HL-60/S4 treated with phorbol 12-myristate 13-acetate at 8.2 ng/mL for 4 days and 3 days (cell line): ENCODE measurements around the gene FGF5.
"Not testable (repeated sequence)": the region's sequence is repeated elsewhere in the genome, so short reads cannot be mapped to it uniquely, and the experiment has no call there.

ENCODE experiments used
- in situ Hi-C: fragments of 300-500 bp; cut with MboI; formaldehyde crosslinking; loops from 2 replicates; pipeline ENCODE4 v1.15.0; 2022; ENCODE audit warnings: low sequenced_read_pairs

Gene FGF5

DNA sequence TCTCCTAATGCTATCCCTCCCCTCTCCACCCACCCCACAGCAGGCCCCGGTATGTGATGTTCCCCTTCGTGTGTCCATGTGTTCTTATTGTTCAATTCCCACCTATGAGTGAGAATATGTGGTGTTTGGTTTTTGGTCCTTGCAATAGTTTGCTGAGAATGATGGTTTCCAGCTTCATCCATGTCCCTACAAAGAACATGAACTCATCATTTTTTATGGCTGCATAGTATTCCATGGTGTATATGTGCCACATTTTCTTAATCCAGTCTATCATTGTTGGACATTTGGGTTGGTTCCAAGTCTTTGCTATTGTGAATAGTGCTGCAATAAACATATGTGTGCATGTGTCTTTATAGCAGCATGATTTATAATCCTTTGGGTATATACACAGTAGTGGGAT lies 24.2 kb downstream of the FGF5 start:
- in situ Hi-C loops = not testable (repeated sequence)

DNA sequence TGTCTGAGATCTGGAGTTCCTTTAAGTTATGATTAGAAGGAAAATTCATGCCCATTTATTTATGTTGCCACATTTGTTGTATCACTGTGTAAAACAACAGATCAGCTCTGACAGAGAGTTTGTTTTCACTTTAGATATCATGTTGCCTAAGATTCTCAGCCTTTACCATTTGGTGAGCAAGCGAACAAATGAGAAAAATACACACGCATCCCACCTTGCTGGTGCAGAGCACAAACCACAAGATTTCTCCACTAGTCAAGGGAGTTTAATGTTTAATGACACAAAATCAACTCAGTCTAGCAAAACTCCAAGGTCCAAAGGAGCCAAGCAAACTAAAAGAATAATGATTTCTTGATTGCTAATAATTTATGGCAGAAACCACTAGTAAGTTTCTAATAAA lies 27.7 kb downstream of the FGF5 start:
- in situ Hi-C loops = no loop called here

DNA sequence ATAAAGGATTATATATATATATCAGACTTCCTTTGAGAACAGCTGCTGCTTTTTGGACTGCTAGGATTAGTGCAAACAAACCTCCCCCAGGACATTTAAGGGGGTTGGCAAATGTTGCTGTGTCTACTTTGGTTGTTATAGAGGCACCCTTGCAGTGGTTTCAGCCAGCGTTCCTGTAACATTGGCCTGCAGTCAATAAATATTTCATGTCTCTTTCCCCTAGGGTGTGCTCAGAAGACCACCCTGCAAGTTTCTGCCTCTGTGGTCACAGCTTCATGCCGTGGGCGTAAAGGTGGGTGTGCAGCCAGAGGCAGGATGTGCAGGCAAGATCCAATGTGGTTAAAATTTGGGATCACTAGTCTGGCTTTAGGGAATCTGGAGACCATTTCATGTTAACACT lies 28.9 kb downstream of the FGF5 start:
- in situ Hi-C loops = no loop called here

DNA sequence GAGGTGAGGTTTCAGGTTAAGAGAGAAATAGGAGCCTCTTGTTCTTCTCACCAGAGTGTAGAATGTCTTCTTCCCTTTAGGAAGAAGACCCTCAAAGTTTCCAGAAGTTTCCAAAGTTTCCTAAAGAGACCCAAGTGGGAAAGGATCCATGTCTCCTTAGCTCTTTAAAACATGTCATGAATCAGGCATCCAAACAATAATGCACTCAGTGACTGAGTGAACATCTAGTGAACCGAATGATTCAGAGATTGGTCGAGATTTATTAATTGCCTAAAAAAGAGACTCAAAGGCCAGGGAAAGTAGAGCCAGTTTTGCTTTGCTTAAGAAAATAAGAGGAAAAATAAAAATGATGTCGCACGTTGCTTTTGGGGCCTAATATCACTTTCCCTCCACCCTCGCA lies 29.4 kb downstream of the FGF5 start:
- in situ Hi-C loops = no loop called here

DNA sequence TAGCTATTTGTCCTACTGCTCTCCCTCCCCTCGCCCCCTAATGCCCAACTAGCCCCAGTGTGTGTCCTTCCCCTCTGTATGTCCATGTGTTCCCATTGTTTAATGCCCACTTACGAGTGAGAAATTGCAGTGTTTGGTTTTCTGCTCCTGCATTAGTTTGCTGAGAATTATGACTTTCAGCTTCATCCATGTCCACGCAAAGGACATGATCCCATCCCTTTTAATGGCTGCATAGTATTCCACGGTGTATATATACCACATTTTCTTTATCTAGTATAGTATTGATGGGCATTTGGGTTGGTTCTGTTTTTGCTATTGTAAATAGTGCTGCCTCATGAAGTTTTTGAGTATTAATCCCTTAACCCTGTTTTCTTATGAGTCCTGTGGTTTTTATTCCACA lies 35.4 kb downstream of the FGF5 start:
- in situ Hi-C loops = no loop called here

DNA sequence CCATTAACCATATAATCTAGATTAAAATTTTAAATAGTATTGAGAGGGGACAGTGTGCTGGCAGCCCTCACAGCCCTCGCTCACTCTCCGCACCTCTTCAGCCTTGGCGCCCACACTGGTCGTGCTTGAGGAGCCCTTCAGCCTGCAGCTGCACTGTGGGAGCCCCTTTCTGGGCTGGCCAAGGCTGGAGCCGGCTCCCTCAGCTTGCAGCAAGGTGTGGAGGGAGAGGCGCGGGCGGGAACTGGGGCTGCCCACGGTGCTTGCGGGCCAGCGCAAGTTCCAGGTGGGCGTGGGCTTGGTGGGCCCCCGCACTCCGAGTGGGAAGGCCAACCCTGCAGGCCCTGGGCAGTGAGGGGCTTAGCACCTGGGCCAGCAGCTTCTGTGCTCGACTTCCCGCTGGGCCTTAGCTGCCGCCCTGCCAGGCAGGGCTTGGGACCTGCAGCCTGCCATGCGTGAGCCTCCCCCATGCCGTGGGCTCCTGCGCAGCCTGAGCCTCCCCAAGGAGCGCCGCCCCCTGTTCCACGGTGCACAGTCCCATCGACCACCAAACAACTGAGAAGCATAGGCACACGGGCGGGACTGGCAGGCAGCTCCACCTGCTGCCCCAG lies 36.3 kb downstream of the FGF5 start:
- in situ Hi-C loops = no loop called here

DNA sequence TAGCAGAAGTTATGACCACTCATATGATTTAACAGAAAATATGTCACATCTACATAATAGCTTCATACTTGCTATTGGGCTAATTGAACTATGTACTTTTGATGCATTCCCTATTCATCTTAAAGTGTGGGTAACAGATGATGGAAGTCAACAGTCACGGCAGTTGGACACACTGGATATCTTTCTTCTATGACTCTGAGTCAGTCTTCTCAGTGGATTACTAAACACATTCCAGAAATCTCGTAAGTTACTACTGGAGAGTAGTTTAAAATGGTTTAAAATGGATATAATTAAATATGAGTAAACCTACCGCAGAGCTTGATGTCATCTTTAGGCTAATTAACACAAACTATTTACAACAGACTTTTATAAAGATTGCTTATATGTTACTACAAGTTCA lies 39.0 kb downstream of the FGF5 start:
- in situ Hi-C loops = no loop called here

DNA sequence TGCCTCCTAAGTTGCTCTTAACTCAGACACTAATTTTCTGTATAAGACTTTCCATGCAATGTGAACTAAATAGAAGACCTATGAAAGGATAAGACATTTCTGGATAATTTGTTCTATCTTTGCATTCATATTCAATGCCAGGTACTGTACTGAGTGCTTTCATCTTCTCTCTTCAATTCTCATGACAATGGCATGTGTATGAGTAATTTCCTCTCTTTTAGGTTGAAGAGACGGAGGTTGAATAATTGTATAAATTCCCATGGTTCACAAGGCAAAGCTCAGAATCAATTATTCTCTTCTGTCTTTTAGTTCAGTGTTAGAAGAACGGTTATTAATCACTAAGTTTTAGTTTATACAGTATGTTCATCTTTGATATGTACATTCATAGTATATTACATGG lies 39.8 kb downstream of the FGF5 start:
- in situ Hi-C loops = no loop called here

DNA sequence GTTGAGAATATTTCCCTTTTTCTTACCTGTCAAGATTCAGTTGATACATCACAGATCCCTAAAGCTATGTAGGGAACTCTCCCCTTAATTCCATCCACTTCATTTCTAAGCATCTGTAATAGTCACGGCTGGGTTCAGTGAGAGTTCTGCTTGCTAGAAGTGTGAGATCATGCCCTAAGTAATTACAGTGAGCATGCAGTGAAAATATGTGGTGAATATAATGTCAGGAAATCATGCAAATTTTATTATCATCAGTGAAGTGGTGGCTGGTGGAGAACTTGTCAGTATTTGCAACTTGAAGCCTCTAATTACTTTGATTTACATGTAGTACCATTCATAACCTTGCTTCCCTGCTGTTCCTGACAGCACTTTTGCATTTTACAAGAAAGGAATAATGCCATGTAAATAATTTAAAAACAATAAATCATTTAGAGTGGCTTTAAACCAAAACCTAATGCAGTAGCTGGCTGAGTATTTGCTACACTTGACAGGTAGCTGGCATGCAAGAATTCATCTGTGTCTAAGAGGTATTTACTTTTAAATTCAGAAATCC lies 40.8 kb downstream of the FGF5 start:
- in situ Hi-C loops = no loop called here

DNA sequence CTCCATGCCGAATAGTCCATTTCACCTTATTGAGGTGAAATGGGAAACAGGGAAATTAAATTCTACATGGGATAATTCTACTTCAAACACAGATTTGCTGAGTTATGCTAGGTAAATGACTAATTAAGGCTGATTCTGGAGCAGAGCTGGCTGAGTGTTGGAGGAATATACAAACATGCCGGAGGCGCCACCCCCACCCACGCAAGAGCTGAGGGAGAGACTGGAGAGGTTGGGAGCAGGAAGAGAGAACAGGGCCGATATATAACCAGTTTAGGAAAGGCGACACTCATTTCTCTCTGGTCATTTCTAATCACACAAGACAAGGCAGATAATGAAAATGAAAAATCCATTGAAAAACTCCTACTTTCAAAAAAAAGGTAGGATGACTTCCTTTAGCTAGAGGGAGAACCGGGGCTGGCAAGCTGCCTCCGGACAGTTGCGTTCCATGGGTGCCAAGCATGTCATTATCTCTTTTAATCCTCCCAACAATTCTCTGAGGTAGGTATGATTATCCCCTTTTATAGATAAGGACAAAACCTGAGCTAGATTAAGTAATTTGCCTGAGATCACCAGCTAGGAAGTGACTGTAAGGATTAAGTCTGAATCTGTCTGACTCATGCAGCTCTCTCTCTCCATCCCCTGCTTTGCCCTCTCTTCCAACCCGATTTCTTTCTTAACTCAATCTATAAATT lies 41.5 kb downstream of the FGF5 start:
- in situ Hi-C loops = no loop called here

DNA sequence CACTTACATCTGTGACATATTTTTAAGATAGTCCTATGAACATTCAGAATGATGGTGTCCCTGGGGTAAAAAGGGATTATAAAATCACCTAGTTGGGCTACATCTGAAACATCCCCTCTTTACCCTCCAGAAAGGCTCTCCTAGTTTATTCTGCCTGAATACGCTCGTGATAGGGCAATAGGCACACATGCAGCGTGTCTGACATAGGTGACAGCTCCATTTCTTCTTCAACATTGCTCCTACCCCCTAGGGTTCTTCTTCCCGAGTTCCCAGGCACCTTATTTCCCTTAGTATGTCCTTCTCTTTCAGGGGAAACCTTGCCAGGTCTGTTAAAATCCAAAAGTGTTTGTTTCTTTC lies 42.0 kb downstream of the FGF5 start:
- in situ Hi-C loops = no loop called here

DNA sequence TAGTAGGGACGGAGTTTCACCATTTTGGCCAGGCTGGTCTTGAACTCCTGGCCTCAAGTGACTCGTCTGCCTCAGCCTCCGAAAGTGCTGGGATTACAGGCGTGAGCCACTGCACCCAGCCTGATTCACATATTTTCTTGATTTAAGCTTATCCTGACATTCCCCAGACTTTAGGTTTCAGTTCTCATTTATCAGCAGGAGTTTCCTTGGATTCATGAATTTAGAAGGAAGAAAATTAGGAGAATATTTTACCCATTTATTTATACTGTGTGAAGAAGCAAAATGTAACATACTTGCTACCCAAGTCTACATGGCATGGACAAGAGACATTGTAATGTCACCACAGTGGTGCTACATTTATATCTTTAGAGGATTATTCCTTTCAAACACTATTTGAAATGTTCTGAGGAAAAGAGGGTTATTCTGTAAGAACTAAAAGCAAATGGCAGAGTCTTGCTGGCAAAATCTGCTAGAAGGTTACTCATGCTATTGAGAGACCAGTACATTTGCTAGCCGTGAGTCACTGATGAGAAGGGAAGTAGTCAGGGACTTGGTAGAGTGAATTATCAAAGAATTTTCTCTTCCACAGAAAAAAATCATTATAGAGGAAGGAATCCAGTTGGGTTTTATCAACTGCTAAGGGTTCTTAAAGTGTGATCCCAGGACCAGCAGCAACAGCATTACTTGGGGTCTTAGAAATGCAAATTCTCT lies 43.0 kb downstream of the FGF5 start:
- in situ Hi-C loops = no loop called here

DNA sequence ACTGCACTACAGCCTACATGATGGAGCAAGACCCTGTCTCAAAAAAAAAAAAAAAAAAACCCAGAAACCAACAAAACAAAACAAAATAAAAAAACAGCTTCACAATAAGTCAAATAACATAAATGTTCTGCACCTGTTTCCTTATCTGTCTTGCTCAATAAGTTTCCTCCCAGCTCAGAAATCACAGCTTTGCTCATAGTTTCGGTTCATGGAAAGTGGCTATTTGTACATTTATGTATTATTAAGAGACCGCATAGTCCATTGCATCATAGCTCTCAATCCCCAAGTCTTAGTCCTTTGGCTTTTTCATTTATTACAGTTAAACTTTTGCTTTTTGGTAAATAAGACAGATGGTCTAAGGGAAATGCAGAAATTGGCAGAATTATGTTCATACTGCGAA lies 44.7 kb downstream of the FGF5 start:
- in situ Hi-C loops = no loop called here

DNA sequence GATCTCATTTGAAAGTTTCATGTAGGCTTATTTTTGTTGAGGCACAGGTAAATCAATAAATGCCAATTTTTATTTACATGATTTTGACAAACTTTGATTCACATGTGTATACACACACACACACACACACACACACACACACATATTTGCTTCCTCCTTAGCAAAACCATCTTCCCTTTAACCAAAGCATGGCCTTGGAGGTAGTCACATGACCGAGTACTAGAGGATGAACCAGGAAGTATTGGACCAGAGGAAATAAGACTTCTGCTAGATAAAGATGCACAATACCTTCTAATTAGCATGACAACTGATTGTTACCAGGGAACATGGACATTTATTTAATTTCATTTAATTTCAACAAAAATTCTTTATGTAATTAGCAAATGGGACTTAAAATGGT lies 45.7 kb downstream of the FGF5 start:
- in situ Hi-C loops = no loop called here

DNA sequence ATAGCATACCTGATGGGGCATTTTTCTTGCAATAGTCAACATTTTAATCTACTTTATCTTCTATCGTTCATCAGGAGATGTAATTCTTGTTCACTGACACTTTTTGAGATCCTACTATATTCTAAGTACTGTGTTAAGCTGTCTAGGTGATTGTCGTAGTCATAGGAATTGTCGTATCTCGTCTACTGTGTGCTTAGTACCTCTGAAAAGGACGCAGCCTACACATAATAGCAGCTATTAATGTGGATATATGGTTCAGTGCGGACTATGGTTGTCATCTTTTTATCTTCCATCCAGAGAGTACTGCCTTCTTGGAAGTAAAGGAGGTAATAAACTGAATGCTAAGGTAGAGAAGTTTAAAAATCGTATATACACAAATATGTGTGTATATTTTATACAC lies 47.2 kb downstream of the FGF5 start:
- in situ Hi-C loops = no loop called here

DNA sequence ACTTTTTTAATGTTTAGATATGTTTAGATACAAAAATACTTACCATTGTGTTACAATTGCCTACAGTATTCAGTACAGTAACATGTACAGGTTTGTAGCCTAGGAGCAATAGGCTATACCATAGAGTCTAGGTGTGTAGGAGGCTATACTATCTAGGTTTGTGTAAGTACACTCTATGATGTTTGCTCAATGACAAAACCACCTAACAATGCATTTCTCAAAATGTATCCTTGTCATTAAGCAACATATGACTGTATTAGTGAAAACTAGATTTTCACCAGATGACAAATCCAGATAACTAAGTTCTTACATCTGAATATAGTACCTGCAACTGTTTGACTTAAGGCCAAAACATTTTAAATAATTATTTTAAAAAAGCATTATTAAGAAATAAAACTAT lies 49.4 kb downstream of the FGF5 start:
- in situ Hi-C loops = not testable (repeated sequence)

DNA sequence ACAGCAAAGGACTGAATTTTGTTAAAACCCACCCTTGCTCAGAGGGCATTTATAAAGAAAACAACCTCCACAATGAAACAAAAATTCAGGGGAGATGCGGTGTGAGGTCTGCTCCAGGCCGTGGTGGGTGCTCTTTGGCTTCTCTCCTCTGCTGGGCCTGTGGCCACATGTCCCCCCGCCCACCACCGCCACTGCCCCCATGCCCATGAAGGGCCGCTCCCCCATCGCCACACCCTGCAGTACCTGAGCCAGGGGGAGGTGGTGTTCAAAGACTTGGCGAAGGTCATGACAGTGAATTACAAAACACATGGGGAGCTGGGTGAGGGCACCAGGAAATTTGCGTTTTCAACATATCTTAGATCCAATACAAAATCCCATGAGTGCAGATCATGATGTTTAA lies 54.9 kb downstream of the FGF5 start:
- in situ Hi-C loops = no loop called here

DNA sequence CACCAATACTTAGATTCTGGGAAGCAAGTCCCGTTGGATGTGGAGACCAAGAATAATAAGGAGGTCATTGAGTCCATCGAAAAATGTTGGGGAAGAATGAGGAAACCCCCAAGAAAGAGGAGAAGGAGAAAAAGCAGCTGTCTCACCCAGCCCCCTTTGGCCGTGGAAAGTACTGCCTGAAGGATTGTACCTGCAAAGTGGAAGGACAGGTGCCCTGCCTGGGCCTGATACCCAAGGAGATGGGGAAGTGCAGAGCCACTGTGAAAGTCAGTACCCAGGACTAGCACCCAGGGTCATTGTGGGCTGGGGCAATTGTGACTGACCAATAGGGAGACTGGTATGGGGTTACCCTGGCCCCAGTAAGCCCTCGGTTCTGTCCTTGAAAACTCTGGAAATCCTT lies 55.3 kb downstream of the FGF5 start:
- in situ Hi-C loops = no loop called here

DNA sequence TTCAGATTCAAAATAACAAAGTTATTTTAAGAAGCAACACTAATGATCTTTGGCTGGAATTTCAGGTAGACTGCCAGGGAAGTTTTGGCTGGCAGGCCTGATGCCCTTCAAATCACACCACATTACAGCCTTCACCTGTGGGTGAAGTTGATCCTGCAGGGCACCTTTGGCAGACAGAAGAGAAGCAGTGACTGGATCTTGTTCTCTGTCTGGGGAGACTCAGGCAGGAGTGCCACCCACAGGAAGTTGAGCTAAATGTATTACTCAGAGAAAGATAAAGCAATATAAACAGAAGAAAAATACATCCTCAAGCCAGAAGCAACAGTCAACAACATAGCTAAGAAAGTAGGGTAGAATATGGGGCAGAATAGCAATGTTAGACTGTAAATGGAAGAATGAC lies 56.3 kb downstream of the FGF5 start:
- in situ Hi-C loops = no loop called here

DNA sequence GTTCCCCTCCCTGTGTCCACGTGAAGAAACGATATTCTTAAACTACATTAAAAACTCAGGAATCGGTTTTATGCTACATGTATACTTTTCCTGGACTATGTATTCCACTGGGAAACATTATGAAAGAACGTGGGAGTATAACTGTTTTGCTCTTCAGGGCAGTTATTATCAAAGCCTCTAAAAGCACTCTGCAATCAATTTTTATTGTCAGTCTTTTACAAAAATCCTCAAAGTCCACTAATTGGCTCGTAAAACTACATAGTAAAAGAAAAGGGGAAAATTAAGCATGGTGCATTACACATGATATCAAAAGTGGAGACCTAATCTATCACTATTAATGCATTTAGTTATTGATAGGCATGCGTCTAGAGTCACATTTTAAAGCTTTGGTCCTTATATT lies 57.7 kb downstream of the FGF5 start:
- in situ Hi-C loops = no loop called here

DNA sequence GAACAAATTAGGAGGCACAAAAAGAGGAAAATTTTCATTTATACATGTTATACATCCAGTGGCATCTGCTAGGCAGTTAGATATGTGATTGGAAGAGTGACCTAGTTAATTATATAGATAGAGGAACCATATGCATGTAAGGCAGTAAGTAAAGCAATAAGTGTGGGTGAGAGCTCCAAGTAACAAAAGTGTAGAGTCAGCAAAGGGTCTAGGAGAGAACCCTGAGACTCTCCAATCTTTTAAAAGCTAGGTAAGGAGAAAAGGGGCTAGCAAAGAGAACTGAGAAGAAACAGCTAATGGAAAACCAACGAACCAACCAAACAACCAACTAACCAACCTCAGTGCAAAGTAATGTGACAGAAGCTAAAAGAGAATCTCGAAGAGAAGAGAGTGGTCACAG lies 65.2 kb downstream of the FGF5 start:
- in situ Hi-C loops = no loop called here

DNA sequence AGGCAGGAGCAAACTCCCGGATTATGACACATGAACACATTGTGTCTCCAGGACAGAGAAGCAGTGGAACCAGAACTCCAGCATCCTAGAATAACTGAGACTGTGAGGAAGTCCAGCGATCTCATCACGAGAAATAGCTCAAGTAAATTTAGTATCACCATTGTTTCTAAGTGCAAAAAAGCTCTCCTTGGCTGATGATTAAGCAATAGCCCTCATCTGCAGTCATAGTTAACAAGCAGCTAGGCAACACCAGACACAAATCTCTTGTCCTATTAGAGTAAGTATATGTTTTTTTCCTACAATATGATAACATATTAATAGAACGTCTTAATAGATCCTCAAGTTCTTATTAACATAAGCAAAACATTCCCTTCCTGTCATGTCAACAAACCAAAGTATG lies 66.7 kb downstream of the FGF5 start:
- in situ Hi-C loops = no loop called here
